ENCODE measurements around the gene IPO13.

IPO13 gene, protein sequence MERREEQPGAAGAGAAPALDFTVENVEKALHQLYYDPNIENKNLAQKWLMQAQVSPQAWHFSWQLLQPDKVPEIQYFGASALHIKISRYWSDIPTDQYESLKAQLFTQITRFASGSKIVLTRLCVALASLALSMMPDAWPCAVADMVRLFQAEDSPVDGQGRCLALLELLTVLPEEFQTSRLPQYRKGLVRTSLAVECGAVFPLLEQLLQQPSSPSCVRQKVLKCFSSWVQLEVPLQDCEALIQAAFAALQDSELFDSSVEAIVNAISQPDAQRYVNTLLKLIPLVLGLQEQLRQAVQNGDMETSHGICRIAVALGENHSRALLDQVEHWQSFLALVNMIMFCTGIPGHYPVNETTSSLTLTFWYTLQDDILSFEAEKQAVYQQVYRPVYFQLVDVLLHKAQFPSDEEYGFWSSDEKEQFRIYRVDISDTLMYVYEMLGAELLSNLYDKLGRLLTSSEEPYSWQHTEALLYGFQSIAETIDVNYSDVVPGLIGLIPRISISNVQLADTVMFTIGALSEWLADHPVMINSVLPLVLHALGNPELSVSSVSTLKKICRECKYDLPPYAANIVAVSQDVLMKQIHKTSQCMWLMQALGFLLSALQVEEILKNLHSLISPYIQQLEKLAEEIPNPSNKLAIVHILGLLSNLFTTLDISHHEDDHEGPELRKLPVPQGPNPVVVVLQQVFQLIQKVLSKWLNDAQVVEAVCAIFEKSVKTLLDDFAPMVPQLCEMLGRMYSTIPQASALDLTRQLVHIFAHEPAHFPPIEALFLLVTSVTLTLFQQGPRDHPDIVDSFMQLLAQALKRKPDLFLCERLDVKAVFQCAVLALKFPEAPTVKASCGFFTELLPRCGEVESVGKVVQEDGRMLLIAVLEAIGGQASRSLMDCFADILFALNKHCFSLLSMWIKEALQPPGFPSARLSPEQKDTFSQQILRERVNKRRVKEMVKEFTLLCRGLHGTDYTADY

DNA sequence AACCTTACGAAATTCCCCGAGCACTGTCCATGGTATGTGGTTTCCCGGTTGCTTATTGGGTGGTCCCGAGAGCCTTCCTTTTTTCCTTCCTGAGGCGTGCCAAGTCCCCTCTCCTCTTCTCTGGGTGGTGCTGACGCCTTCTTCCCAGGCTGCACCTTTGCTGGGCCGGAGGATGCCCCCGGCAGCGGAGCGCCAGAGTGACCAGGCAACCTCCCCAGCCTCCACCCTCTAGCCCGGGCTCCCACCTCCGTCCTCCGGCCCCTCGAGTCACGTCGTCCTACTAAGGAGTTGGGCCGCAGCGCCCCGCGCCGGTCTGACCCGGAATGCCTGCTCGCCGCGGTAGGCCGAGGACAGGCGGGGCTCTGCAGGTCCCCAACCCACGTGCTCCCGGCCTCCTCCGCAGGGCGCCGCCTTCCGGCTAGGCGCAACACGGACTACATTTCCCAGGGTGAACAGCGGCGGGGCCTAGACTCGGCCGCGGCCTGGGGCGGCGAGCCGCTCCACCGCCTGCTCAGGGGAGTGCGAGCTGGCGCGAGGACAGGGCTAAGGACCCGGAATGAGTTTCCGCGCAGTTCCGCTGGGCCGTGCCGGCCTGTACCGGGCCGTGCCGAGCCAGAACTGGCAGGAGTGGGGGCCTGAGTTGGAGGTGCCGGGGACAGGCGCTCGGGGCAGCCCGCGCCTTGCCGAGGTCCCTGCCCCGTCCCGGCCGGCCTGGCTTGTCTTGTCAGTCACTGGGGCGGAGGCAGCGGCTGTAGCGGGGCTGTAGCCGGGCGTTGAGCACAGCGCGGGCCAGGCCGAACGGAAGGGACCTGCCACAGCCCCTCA lies at the start of gene IPO13:
IPO13 (plus strand) TSS at position 715 of the 825 bp plus-strand sequence. CDS start 651 bp downstream, outside the sequence.
- TF ChIP-seq POLR2A (IDR thresholded peaks at IDR 0.05; ENCODE audit: low read depth, low read length): peak; percentile 92
- no peak for FAIRE-seq
- DNase-seq (ENCODE audit: insufficient read length, low spot score): peak; percentile 96

DNA sequence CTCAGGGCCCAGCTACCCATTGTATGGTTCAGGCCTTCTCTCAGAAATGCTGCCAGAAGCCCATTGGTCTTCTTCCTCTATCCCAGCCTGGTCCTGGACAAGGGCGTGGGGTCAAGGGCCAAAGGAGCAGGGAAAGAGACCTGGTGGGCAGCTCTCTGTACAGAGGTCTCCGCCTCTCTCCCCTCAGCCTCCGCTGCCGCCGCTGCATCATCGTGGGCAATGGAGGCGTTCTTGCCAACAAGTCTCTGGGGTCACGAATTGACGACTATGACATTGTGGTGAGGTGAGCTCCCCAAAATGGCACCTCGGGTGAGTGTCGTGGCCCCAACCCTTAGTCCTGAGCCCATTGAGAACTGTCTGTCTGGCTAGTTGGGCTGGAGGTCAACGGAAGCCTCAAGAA lies 47.8 kb upstream of the IPO13 start:
- TF ChIP-seq POLR2A (IDR thresholded peaks at IDR 0.05; ENCODE audit: low read depth, low read length): no peak
- FAIRE-seq: no peak
- no peak for DNase-seq (ENCODE audit: insufficient read length, low spot score)

GRCh38 chr1:43900386-43900785 lies 46.4 kb upstream of the IPO13 start:
- FAIRE-seq (no peak), DNase-seq (ENCODE audit: insufficient read length, low spot score) (no peak)
- TF ChIP-seq POLR2A (IDR thresholded peaks at IDR 0.05; ENCODE audit: low read depth, low read length): no peak

- DNase-seq (ENCODE audit: insufficient read length, low spot score) (no peak), FAIRE-seq (no peak)
- no peak for TF ChIP-seq POLR2A (IDR thresholded peaks at IDR 0.05; ENCODE audit: low read depth, low read length)
Observed at GRCh38 chr1:43901196-43901961, 45.4 kb upstream of the IPO13 start.

GRCh38 chr1:43902058-43902831 lies 44.5 kb upstream of the IPO13 start:
- no peak for TF ChIP-seq POLR2A (IDR thresholded peaks at IDR 0.05; ENCODE audit: low read depth, low read length)
- FAIRE-seq (no peak), DNase-seq (ENCODE audit: insufficient read length, low spot score) (no peak)

- DNase-seq (ENCODE audit: insufficient read length, low spot score) (no peak), FAIRE-seq (no peak)
- no peak for TF ChIP-seq POLR2A (IDR thresholded peaks at IDR 0.05; ENCODE audit: low read depth, low read length)
Observed at GRCh38 chr1:43904660-43905551, 41.8 kb upstream of the IPO13 start.

DNA sequence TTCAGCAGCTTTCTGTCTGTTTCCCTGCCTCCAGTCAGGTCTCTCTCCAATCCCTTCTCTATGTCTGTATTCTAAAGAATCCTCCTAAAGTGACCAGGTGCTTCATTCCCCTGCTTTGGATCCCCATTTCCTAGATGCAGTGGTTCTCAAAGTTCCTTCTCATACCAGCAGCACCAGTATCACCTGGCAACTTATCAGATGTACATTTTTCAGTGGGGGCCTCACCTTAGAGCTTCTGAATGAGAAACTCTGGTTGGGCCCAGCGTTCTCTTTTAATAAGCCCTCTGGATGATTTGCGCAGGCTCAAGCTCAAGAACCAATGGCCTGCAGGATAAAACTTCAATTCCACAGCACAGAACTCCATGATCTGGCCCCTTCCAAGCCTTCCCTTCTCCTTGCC lies 38.5 kb upstream of the IPO13 start:
- no peak for FAIRE-seq
- DNase-seq (ENCODE audit: insufficient read length, low spot score): no peak
- TF ChIP-seq POLR2A (IDR thresholded peaks at IDR 0.05; ENCODE audit: low read depth, low read length): no peak

DNA sequence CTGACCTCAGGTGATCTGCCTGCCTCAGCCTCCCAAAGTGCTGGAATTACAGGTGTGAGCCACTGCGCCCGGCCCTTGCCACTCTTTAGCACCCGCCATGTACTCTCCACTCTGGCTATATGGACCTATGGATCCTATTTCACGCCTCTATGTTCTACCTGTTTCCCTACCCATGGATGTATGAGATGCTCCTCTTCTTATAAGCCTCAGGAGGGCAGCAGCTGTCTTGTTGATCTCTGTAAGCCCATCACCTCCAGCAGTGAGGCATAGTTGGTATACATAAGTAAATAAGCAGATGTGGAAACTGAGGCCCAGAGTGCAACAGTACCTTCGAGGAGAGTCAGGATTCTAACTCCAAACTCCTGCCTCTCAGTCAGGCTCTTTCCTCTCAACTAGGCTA lies 37.9 kb upstream of the IPO13 start:
- no peak for TF ChIP-seq POLR2A (IDR thresholded peaks at IDR 0.05; ENCODE audit: low read depth, low read length)
- DNase-seq (ENCODE audit: insufficient read length, low spot score): no peak
- no peak for FAIRE-seq

DNA sequence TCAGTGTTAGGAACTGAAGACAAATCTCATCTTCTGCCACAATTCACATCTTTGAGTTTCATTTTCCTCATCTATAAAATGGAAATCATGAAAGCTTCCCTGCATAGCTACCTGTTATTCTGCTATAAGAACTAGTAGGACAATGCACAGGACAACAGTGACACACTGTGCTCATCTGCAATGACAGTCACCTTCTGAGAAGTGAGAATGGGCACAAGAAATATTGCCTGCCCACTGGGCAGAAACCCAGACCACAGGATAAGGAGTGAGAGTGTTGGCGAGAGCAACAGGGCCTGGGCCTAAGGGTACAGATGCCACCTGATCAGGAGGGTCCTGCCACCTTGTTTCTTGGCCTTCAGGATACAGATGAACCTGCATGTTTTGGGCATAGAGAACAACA lies 36.4 kb upstream of the IPO13 start:
- TF ChIP-seq POLR2A (IDR thresholded peaks at IDR 0.05; ENCODE audit: low read depth, low read length): no peak
- no peak for DNase-seq (ENCODE audit: insufficient read length, low spot score)
- no peak for FAIRE-seq

DNA sequence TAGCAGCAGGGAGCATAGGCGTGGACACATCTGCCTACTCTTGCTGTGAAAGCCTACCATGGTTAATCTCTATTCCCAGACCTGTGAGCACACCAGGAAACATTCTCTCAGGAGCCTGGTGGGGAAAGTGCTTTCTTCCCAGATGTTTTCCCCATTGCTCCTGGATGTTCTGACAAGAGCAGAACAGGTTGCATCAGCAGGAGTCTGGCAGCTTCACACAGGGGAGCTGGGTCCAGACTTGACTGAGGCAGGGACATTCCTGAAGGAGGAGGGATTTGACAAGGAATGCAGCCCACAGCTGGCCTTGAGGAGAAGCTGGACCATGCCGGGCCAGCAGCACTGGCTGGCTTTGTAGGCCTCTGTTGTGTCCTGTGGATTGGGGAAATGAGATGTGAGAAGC lies 34.1 kb upstream of the IPO13 start:
- FAIRE-seq: no peak
- no peak for DNase-seq (ENCODE audit: insufficient read length, low spot score)
- TF ChIP-seq POLR2A (IDR thresholded peaks at IDR 0.05; ENCODE audit: low read depth, low read length): no peak

GRCh38 chr1:43913051-43913501 lies 33.7 kb upstream of the IPO13 start:
- FAIRE-seq (no peak), DNase-seq (ENCODE audit: insufficient read length, low spot score) (no peak)
- no peak for TF ChIP-seq POLR2A (IDR thresholded peaks at IDR 0.05; ENCODE audit: low read depth, low read length)
